Activated naive CD4-positive, alpha-beta T cell treated with anti-CD3 and anti-CD28 coated beads, Interleukin-2, amount 50 U/mL, for 16 hours (primary cell): ENCODE measurements around the gene FOXJ2.
A peak's percentile ranks its signal among the peaks of the same experiment; 100 is the strongest.
"Not testable (repeated sequence)": the region's sequence is repeated elsewhere in the genome, so short reads cannot be mapped to it uniquely, and the experiment has no call there.

Experiments
- DNase-seq: peaks from one replicate; pipeline ENCODE4 v3.0.0-alpha.2; 2020

The FOXJ2 gene

DNA sequence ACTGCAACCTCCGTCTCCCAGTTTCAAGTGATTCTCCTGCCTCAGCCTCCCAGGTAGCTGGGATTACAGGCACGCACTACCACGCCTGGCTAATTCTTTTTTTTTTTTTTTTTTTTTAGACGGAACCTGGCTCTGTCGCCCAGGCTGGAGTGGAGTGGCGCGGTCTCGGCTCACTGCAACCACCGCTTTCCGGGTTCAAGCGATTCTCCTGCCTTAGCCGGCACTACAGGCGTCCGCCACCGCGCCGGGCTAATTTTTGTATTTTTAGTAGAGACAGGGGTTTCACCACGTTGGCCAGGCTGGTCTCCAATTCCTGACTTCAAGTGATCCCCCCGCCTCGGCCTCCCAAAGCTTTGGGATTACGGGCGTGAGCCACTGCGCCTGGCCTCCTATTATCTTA is 1.5 kb upstream of the FOXJ2 start:
- DNase-seq: not testable (repeated sequence)

DNA sequence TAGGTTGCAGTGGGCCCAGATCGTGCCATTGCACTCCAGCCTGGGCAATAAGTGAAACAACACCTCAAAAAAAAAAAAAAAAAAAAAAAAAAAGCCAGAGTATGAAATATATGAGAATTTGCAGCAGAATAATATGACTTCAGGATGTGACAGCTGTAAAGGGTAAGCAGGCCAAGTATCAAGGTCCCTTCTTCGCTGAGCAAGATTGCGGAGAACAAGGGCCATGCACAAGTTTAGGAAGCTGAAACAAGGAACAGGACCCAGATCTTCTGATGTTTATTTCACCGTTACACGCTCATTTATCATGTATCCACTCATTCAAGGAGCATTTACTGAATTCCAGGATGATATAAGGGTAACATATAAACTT is 659 bp upstream of the FOXJ2 start:
- DNase-seq: no peak

DNA sequence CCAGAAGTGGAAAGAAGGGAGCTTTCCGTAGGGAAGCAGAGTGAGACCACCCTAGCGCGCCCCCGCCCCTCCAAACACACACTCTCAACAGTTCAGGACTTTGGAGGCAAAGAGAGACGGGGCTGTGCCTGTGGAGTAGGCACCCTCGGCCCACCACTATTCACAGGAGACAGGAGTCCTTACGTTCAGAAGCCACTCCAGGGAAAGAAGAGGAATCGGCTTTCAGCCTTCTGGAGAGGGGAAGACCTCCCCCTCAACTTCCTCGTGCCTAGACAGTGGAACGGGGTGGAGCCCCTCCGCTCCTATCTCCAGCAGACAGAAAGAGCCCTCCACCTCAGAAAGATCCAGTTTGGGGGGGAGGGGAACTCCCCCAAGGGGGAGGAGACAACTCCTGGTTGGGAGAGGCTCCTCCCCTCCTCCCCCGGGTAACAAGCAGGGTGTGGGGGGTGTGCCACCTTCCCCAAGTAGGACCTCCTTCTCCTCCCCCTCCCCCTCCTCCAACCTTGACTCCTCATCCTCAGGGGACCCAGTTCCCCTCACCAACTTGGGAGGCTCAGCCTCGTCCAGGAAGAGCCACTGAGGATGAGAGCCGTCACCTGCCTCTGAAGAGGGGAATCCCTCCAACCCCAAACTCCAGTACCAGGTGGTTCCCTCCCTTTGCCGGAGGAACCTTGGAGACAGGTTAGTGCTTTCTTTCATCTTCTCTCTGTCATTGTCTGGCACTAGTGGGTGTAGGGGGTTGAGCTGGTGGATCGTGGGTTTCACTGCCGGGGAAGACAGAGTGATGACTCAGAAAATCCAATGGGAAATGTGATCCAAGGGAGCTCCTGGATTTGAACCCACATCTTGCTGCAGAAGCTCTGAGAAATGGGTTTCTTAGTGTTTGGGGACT is 883 bp downstream of the FOXJ2 start:
- peak; percentile 55 for DNase-seq

DNA sequence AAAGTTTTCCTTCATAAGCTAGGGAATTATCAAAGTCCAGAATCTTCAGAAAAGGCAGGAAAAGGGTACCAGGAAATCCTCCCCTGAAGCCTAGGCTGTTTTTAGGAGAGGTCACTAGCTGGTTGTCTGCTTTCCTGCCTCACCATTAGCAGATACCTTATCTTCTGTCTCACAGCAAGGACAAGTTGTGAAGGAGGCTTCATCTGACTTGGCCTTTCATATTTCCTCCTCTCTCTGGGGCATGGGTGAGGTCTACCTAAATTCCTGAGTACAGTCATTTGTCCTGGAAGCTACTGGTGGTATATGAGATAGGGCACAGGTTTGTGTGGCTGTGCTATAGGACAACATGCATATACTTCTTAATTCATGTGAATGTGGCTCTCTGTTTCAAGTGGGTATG is 2.3 kb downstream of the FOXJ2 start:
- no peak for DNase-seq

DNA sequence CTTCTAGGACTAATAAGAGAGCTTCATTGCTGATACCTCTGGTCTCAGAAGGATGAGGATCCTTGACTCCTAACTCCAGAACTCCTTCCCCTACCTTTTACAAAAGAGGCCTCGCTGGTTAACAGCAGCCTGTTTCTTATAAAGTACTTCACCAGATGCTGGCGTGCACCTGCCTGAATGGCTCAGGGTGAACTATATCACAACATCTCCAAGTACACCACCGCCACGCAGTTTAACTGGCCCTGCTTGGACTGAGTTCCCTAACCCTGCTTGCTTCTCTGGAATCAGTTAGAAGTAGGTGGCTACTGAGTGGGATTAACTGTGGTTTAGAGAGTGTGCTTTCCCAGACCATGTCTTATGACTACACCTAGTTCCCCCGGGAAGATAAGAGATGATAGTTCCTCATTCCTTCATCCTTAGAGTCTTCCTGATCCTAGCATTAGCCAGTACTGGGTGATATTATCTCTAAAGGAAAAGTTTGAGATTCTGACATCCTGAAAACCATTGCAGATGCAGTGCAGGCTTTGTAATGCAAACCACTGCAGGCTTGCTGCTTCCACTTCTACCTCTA is 3.0 kb downstream of the FOXJ2 start:
- DNase-seq: no peak

DNA sequence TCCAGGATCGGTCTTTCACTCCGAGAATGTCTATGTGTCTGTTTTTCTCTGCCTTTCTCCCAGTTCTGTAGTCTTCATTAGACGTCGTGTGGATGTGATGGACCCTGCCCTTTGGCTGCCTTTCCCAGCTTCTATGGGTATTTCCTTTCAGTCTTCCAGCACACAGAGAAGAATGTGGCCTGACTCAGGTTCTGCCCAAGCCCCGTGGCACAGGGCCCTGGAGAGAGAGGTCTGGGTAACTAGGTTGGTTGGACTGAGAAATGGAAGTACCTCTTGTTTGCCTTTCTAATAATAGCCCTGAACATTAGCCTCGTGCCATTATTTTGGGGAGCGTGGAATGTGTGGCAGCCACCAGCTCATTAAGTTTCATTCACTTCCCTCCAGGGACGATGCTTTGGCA is 3.8 kb downstream of the FOXJ2 start:
- DNase-seq: no peak

DNA sequence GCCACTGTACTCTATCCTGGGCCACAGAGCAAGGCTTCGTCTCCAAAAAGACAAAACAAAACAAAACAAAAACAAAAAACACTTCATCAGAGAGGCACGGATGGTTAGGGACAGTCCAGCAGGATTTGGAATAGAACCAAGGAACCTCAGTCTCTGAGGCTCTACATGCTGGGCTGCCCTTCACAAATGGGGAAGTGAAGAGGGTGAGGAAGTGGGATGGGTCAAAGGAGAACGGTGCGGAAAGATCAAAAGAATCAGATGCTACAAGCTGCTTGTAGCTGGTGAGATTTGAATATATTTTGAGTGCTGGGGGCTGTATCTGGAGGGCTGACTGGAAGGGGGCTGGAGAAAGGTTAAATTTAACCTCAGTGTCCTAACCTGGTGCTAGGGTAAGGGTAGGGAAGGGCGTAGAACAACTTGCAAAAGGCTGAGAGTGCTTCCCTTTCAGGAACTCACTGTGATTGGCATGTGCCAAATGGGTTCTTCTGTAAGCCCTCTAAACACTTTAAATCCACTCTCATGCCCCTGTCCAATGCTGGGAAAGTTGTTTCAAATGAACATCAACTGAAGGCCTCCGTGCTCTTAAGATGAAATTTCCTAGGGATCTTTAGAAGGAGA is 4.6 kb downstream of the FOXJ2 start:
- DNase-seq: no peak

DNA sequence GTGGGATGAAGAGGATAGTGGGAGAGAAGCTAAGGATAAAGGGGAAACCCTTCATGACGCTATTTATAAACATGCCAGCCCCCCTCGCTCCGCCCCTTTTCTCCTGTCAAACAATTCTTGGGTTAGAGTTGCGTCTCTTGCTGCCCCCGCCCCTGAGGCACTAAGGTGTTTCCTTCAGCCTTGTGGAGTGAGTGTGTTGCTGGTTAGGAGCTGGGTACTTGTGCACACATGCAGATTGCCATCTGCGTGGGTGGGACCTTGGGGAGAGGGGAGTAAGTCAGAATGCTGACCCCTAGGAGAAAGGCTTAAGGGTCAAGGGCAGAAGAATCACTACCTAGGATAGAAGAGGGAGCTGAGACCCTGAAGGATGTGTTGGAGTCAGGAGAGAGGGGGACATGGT is 5.4 kb downstream of the FOXJ2 start:
- no peak for DNase-seq

DNA sequence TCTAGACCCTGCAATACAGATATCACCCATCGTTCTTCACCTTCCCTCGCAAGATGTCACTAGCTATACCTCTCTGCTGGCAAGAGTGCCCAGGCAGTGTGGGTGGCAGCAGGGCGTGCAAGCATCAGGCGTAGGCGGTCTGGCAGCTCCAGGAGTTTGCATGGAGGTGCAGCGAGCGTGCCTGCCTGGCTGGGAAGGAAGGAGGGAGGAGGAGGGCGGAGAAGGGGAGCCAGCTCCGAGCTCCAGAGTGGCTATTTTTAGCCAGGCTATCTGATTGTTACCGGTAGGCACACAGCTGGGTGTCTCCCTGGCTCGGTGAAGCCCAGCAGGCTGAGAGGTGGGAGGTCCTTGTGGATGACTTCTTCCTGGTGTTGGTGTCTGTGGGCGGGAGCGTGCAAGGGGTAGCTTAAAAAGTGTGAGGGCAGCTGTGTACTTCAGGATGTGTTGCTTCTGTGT is 6.2 kb downstream of the FOXJ2 start:
- DNase-seq: peak; percentile 35

DNA sequence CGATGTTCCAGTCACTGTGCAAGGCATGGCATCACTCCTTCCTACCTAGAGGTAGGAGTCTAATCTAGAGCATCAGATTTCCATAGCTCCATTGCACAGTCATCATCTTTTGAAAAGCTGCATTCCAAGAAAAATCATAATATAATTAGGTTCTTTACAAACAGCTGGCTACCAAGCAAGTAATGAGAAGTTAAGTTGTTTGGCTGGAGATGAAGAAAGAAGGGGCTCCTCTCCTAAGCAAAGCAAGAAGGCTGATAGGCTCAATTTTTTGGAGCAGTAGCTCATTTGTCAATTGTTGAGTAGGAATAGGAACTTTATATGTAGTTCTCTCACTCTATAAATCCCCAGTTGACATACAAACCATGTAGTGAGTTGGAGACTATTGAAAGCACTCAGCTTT is 8.3 kb downstream of the FOXJ2 start:
- DNase-seq: no peak

DNA sequence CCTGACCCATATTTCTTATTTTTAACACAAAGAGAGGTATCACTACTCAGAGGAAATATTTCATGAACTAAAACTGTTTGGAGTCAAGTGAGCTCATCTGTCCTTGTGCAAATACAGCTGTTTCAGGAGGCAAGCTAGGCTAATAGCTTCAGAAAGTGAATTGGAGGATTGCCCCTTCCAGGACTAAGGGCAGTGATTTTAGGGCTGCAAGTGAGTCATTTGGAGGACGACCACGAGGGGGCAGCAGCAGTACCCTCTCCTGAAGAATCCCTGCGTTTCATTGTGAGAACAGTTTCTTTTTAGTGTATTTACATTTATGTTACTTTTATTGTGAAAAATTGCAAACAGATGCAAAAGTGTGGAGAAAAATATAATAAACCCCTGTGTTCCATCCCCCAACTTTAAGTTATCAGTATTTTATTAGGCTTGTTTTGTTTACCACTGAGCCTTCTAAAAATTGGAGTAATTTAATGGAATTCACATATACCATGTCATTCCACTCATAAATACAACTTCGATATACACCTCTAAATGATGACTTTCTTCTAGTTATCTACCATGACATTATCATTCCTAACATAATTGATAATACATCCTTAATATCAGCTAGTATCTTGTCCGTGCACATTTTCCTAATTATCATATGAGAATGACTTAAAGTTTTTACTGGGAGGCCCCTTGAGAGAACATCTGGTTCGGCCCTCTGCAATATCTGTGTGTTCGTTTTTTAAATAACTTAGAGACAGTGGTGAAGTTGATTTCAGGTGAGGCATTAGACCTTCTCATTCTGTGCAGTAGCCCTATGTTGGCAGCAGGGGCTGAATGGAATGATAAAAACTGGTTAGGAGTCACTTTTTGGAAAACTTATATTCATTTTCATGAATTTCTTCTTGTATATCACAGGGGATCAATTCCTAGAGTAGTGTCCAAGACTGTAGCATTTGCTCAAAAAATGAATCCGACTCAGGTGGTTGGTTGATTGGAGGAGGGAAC is 13.7 kb downstream of the FOXJ2 start:
- peak; percentile 80 for DNase-seq

DNA sequence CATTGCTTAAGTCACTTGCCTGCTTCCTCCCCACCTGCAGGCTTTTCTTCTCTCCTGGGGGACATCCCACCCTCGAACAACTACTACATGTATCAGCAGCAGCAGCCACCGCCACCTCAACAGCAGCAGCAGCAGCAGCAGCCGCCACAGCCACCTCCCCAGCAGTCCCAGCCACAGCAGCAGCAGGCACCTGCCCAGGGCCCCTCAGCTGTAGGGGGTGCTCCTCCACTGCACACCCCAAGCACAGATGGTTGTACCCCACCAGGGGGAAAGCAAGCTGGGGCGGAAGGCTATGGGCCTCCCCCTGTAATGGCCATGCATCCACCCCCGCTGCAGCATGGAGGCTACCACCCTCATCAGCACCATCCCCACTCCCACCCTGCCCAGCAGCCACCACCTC is 15.3 kb downstream of the FOXJ2 start:
- no peak for DNase-seq

DNA sequence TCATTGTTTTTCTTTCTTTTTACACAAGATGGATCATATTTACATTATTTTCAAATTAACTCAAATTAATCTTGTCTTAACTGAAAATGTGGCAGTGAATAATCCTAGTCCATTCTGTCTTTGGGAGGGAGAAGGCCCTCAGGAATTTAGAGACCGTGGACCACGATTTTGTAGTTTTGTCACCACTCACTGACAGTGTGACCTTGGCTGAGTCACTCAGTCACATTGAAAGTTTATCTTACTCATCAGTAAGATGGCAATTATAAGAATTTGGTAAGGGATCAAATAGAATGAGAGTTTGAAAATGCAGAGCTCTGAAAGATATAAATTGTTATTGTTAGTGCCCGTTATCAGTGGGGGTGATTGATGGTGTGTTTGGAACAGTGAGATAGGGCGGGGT is 16.4 kb downstream of the FOXJ2 start:
- no peak for DNase-seq

DNA sequence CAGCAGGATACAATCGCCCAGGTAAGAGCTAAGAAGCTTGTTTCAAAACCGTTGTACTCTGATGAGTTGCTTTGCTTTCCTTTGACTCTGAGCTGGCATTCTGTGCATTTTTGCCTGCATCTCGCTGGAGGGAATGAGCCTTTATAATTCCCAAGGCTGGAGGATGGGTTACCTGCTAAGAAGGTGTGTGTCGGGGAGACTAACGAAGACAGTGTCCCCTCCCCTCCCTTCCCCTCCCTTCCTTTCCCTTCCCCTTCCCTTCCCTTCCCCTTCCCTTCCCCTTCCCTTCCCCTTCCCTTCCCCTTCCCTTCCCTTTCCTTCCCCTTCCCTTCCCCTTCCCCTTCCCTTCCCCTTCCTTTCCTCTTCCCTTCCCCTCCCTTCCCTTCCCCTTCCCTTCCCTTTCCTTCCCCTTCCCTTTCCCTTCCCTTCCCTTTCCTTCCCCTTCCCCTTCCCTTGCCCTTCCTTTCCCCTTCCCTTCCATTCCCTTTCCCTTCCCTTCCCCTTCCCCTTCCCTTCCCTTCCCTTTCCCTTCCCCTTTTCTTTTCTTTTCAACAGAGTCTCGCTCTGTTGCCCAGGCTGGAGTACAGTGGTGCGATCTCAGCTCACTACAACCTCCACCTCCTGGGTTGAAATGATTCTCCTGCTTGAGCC is 18.2 kb downstream of the FOXJ2 start:
- no peak for DNase-seq

DNA sequence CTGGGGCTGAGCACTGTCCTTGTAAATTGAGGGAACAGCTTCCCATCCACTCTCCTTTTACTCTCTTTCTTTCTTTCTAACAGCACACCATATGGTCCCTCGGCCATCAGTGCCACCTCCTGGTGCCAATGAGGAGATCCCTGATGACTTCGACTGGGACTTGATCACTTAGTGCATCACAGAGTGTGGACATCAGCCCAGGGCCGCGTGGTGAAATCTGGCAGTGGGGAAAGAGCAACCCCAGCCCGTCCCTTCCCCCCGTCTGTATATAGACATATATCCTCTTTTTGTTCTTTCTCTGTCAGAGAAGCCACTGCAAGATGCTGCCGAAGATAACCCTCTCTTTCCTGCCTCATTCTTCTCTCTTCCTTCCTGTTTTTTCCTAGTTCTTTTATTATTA is 20.2 kb downstream of the FOXJ2 start:
- no peak for DNase-seq

DNA sequence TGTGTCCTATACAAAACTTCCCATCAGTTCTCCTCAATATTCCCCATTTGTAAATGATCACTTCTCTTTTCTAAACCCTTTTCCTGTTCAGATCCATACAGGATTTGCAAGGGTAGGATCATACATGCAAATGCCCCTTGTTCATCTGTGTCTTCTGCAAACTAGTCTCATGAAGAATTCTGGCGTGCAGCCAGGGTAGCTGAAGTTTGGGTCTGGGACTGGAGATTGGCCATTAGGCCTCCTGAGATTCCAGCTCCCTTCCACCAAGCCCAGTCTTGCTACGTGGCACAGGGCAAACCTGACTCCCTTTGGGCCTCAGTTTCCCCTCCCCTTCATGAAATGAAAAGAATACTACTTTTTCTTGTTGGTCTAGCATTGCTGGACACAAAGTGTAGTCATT is 22.3 kb downstream of the FOXJ2 start:
- no peak for DNase-seq

DNA sequence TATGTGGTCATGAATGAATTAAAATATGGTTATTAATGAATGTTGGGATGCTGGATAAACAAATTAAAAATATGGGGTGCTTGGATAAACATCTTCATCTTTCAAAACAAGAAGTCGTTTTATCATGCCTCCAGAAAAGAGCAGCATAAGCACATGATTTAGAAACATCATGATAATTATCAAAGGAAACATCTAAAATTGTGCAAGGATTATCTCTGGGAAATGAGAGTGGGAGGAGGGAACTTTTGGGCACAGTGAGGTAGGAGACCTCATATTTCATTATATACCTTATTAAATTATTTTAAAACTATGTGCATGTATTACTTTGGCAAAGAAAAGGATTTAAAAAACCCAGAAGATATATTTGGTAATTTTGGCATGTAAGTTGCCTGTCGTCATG is 24.8 kb downstream of the FOXJ2 start:
- no peak for DNase-seq

DNA sequence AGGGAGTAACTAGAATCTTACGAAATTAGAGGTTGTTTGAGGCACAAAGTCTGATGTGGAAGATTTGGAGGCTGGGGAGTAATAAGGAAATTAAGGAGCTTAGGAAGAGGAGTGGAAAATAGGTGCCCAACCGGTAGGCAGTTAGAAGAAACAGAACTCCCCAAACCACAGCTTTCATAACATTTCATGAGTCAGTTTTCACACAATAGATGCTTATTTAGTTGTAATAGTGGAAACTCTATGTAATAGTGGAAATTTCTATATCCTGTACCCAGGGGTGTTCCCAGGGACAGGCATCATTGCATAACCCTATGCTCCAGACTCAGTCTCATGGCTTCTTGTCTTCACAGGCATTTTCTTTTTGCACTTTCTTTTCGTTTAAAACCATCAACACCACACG is 25.3 kb downstream of the FOXJ2 start:
- DNase-seq: no peak

DNA sequence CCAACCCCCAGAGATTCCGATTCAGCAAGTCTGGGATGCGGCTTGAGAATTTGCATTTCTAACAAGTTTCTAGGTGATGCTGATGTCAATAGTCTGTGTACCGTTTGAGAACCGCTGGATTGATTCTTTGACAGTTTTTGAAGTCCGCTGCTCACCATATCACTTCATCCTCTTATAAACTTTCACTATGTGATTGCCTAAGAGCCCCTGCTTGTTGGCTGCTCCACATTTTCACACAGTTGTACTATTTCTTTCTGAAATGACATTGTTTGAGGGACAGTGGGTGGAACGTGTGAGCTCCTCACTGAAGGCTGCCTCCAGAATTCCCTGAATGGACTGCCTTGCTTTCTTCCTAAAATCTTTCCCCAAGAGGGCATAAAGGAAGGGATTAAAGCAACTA is 26.0 kb downstream of the FOXJ2 start:
- no peak for DNase-seq

DNA sequence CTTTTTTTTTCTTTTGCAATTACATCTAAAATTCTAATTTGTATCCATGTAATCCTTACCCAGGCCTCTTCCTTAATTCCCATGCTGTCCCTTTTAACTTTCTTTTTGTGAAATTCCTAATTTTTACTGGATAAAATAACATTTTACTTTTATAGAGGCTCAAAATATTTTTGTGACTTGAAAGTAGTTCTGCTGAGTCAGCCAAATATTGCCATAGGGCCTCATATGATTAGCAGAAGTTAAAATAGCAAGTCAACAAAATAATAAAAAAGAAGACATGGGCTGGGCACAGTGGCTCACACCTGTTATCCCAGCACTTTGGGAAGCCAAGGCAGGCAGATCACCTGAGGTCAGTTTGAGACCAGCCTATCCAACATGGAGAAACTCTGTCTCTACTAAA is 31.6 kb downstream of the FOXJ2 start:
- DNase-seq: no peak

DNA sequence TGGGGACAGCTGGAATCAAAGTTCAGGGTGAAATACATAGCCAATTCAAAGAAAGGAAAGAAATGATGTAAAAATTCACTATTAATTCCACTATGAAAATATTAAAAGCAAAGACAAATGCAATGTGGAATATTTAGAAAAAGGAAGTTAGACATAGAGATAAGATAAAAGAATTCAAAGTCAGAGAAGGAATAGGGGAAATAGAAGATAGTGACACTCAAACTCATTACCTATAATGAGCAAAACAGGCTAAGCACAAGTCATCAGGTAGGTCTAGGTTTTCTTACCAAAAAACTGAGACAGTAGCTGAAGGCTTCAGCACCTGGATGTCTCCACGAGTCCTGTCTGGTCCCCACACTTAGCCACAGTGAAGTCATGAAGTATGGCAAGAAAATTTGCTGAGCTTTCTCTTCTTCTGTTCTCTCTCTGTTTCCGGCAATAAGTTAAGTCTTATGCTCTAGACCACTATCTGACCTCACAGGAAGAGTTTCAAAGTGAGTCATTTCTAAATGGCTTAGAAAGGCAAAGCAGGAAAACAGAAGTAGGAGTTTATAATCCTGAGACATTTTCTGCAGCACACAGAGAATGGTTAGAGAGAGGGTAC is 33.6 kb downstream of the FOXJ2 start, which contains the start of gene C3AR1:
Gene C3AR1 (minus strand): TSS at position 369 of the 604 bp plus-strand sequence. CDS start 6,174 bp downstream, outside the sequence.
- no peak for DNase-seq

DNA sequence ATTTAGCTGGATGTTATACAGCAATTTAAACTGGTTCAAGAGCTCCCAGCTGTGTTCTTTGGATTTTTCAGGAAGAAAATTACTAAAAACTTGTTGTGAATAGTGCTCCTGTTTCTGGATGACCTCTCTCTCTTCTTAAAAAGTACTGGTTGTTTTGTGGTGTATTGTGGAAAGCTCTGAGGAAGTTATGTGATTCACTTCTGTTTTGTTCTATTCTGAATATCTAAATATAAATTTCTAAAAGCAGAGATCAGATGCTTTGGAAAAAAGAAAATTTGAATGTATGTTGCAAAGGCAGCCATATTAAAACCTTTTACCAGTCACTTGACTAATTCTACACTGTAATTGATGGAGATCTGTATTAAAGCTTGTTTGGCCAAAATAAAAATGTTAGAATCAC is 37.1 kb downstream of the FOXJ2 start:
- DNase-seq: no peak
